A673 (cell line): ENCODE data around the gene SLC19A1. TPM values are rescaled to one million over a fixed set of nuclear protein-coding genes. Genes with fewer than 3 reads are reported as not detected.

Experiments used
- BruUV-seq: library from RNA; stranded (reverse); fragments of 400-500 nt; replicated peaks from 2 replicates; lab custom pipeline; 2021; lab: Mats Ljungman, UMichigan
- CTCF ChIA-PET: fragments of 300-600 bp; sonication (Branson Sonifier 250); formaldehyde crosslinking; loops from one replicate; lab custom pipeline; 2022; ENCODE audit warnings: antibody characterized with exemption; lab: Charles Lee
- POLR2A ChIA-PET: fragments of 300-600 bp; sonication (Branson Sonifier 250); formaldehyde crosslinking; loops from one replicate; lab custom pipeline; 2022; ENCODE audit warnings: antibody characterized with exemption; ENCODE audit not compliant: low non-redundant PET; lab: Charles Lee
- DNase-seq: peaks from one replicate; pipeline ENCODE4 v3.0.0-alpha.2; 2015; ENCODE audit warnings: low spot score
- H3K27ac ChIP-seq: fragments of 200-600 bp; sonication (generic); 2 replicates; pipeline ENCODE4 v1.5.1; 2016; ENCODE audit warnings: mixed run types, low read depth, mild to moderate bottlenecking, mixed read lengths, antibody characterized with exemption, low read length; ENCODE audit not compliant: poor library complexity, severe bottlenecking
- H3K27me3 ChIP-seq: fragments of 200-600 bp; sonication (generic); replicated peaks from 2 replicates; pipeline ENCODE4 v1.6.1; 2017; ENCODE audit warnings: mixed run types, low read depth, mild to moderate bottlenecking, mixed read lengths, antibody characterized with exemption, low read length; ENCODE audit not compliant: insufficient read depth, poor library complexity
- H3K36me3 ChIP-seq: fragments of 200-600 bp; sonication (generic); 2 replicates; pipeline ENCODE4 v1.6.1; 2016; ENCODE audit warnings: mixed run types, mild to moderate bottlenecking, mixed read lengths, antibody characterized with exemption, low read length; ENCODE audit not compliant: insufficient read depth, poor library complexity, severe bottlenecking
- H3K4me1 ChIP-seq: fragments of 200-600 bp; sonication (generic); 2 replicates; pipeline ENCODE4 v1.6.1; 2017; ENCODE audit warnings: mixed run types, mild to moderate bottlenecking, mixed read lengths, antibody characterized with exemption, low read length; ENCODE audit not compliant: insufficient read depth, poor library complexity, severe bottlenecking
- H3K4me3 ChIP-seq: fragments of 200-600 bp; sonication (generic); 2 replicates; pipeline ENCODE4 v1.5.1; 2016; ENCODE audit warnings: low read depth, mixed run types, mild to moderate bottlenecking, mixed read lengths, low read length; ENCODE audit not compliant: poor library complexity, severe bottlenecking
- H3K9me3 ChIP-seq: fragments of 200-600 bp; sonication (generic); 2 replicates; pipeline ENCODE4 v1.6.1; 2016; ENCODE audit warnings: mixed run types, low read depth, mild to moderate bottlenecking, mixed read lengths, antibody characterized with exemption, low read length; ENCODE audit not compliant: poor library complexity, severe bottlenecking
- CTCF ChIP-seq: fragments of 300-800, 200-600 bp; sonication (generic); conservative IDR thresholded peaks from 2 replicates; pipeline ENCODE4 v1.5.1; 2017; ENCODE audit warnings: low read depth, mild to moderate bottlenecking, antibody characterized with exemption, low read length, moderate library complexity, mixed read lengths
- EZH2 ChIP-seq: fragments of 200-600 bp; sonication (generic); IDR thresholded peaks from 2 replicates; pipeline ENCODE4 v1.6.1; 2017; ENCODE audit warnings: borderline replicate concordance, low read depth, mild to moderate bottlenecking, mixed read lengths, antibody characterized with exemption, low read length; ENCODE audit not compliant: poor library complexity, severe bottlenecking
- intact Hi-C: fragments of 100-400 bp; cut with micrococcal nuclease; formaldehyde crosslinking; loops from one replicate; pipeline ENCODE4 v1.10.0; 2022; ENCODE audit not compliant: unreplicated experiment
- total RNA-seq: library from RNA; stranded (reverse); gene quantifications from 2 replicates; pipeline ENCODE4 v1.2.3, GENCODE V29; 2021

Gene SLC19A1
- total RNA-seq, 1 experiment from 2014 or later: 72.1 TPM

GRCh38 chr21:45481977-45482898 is 60.0 kb downstream of the SLC19A1 start:
- CTCF ChIA-PET: no interaction called here
- Histone ChIP-seq H3K4me3 (no peak overlapping the region), H3K27me3 (no peaks in the 10 kb centered on the region), H3K9me3 (no peaks in the 10 kb centered on the region), H3K27ac (no peak overlapping the region), H3K36me3 (no peaks in the 10 kb centered on the region), H3K4me1 (peaks cover 3% of the 10 kb centered on the region)
- no TSS peak for BruUV-seq
- POLR2A ChIA-PET: no interaction called here
- no peak for DNase-seq
- intact Hi-C loops: no loop called here
- TF ChIP-seq EZH2 (no peak), CTCF (no peak)

- H3K4me1 ChIP-seq: peaks cover 3% of the 10 kb centered on the region
- POLR2A ChIA-PET: no interaction called here
- no peaks in the 10 kb centered on the region for H3K36me3 ChIP-seq
- H3K27ac ChIP-seq: no peak overlapping the region
- no peaks in the 10 kb centered on the region for H3K27me3 ChIP-seq
- H3K4me3 ChIP-seq: no peak overlapping the region
- CTCF ChIA-PET: no interaction called here
- TF ChIP-seq EZH2: no peak
- no peak for TF ChIP-seq CTCF
- H3K9me3 ChIP-seq: no peaks in the 10 kb centered on the region
- no peak for DNase-seq
- intact Hi-C loops: no loop called here
- BruUV-seq: no TSS peak
Observed at GRCh38 chr21:45481566-45481965, 60.7 kb downstream of the SLC19A1 start.

DNA sequence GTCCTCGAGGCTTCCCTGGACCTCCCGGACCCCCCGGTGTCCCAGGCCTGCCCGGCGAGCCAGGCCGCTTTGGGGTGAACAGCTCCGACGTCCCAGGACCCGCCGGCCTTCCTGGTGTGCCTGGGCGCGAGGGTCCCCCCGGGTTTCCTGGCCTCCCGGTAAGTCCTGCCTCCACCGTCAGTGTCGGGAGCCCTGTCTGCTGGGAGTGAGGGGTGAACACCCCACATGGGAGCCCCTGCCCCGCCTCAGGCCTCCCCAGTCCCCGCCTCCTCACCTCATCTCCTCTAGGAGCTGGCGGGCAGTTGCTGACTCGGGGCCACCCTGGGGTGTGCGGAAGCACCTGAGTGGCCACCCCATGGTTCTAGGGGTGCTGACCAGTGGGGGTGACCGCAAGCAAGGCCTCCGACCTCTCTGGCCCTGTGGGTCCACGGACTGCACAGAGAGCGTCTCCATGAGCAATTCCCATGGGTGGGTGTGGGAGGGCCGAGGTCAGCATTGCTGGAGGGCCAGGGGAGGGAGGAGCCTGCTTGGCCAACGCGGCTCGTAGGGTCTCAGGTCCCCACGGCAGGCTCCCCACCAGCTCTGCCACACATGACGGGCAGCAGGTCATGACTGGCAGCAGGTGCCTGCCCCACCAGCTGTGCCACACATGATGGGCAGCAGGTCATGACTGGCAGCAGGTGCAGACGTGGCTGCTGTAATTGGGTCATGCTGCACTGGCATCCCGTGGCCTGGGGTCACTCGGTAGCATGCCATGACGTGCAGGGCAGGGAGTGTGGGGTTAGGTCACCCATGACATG is 61.3 kb downstream of the SLC19A1 start:
- H3K27ac ChIP-seq: no peak overlapping the region
- DNase-seq: no peak
- no peak overlapping the region for H3K4me3 ChIP-seq
- BruUV-seq: no TSS peak
- no peaks in the 10 kb centered on the region for H3K36me3 ChIP-seq
- peaks cover 3% of the 10 kb centered on the region for H3K4me1 ChIP-seq
- TF ChIP-seq EZH2 (no peak), CTCF (no peak)
- intact Hi-C loops: no loop called here
- H3K27me3 ChIP-seq: no peaks in the 10 kb centered on the region
- no peaks in the 10 kb centered on the region for H3K9me3 ChIP-seq
- POLR2A ChIA-PET: no interaction called here
- CTCF ChIA-PET: no interaction called here
